NCI-H2081 (cell line): Measurements from ENCODE around the gene KAT7.

Experiments used
- DNase-seq, 2 experiments: peaks; one replicate each; lab custom pipeline; 2025; lab: John Stamatoyannopoulos, UW

The KAT7 gene

DNA sequence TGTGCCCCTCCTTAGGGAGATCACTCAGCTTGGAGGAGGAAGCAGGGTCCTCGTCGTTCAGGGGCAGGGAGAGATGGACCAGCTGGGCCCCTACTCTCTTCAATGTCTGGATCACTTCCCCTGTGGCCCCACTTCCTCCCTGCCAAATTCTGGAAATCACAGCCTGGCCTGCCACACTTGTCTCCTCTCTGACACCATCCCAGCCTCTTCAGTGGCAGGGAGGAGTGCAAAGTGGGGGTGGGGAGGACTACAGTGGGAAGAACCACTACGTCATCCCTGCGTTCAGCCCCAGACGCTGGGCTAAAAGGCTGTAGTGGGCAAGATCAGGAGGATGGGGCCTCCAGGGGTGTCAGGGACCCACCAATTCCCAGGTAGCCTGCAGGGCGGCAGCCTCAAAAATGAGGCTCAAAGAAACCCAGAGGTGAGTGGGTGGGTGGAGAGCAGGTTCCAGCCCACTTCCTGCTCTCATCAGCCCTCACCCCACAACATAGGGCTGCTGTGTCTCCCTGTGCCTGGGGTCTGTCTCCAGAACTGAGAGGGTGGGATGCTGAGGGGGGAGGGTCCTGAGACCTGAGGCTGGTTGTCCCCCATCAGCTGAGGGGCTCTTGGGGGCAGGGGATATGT lies 84.4 kb downstream of the KAT7 start:
- DNase-seq = no peak

DNA sequence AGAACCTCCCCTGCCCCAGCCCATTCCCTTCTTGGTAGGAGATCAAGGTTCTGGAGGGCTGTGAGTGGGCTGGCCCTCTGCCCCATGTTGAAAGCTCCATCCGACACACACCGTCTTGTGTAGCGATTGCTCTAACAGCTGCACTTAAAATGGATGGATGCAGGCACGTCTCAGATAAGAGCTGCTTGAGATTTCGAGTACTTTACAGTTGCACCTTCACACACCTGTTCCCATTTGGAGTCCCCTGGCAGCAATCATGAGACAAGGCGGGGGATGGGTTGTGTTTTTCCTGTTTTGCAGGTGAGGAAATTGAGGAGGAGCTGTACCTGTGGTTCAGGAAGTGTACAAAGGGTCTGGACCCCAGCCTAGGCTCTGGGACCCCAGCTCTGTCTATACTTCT lies 85.0 kb downstream of the KAT7 start:
- no peak for DNase-seq

DNA sequence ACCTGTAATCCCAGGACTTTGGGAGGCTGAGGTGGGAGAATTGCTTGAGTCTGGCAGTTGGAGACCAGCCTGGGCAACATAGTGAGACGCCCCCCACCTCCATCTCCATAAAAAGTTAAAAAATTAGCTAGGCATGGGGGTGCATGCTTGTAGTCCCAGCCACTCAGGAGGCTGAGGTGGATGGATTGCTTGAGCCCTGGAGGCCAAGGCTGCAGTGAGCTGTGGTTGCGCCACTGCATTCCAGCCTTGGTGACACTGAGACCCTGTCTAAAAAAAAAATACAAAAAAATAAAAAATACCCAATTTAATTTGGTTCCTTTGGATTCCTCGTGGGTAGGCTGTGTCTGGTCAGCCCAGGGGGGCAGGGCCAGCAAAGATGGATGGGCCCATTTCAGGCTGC lies 85.4 kb downstream of the KAT7 start:
- DNase-seq = no peak

DNA sequence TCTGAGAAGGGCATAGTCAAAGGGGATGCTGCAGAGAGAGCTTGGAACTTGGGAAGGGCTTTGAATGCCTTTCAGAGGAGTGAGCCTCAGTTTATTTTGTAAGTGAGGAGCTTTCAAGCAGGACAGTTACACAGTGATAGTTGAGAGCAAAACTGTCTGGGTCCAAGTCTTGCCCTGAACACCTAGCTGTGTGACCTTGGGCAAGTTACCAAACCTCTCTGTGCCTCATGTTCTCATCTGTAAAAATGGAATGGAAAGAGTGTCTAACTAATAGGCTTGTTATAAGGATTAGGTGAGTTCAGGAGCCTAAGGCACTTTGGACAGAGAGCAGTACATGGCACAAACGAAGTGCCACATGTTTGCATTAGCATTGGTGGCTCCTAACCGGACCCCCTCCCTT lies 86.4 kb downstream of the KAT7 start:
- no peak for DNase-seq

DNA sequence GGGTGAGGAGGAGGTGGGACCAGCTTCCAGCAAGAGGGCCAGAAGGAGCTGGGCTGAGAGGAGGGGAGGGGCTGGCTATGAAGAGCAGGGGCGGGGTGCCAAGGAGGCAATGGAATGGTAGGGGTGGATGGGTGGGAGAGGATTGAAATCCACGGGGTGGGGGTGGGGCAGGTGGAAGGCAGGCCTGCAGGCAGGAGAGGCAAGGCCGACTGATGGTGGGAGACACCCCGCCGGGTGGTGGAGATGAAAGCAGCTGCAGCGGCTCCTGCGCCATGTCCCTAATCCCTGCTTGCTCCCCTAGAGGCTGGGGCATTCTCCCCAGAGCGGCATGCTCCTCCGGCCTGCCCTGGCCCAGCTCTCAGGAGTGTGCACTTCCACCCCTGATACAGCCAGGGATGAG lies 87.2 kb downstream of the KAT7 start:
- no peak for DNase-seq

DNA sequence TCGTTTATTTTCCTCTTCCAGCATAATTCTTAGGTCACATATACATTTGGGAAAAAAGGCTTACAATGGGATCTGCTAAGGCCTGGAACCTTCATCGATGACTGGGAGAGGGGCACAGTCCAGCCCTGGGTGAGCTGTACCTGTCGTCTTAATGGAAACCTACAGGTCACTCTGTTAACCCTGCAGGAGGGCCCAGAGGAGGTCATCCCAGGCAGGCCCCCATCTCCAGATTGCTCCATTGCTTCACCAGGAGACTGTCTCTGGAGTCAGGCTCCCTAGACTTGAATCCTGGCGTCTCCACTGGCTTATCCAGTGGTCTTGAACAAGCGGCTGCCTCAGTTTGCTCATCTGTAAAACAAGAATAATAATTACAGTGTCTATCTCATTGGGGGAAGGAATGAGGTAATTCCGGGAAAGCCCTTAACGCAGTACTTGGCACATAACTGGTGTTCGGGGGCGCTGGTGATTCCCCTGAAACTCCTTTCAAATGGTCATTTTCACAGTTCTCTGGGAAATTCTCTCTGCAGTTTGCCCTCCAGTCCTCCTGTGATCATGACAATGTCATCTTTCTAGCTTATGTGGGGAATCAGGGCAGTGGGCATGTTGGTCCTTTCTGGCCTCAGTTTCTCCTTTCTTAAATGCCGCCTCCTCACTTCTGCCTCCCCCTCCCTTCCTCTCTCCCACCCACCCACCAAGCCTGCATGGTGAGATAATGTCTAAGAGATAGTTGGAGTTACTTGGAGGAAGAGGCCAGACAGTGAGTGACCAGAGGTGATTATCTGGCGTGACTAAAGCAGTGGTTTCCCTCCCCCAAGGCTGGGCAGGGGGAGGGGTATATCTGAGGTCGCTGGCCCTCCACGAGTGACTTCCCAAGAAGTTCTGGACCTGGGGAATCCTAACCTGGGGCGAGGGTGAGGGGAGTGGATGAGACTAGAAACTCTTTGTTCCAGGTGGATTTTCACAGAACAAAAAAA lies 90.7 kb downstream of the KAT7 start:
- no peak for DNase-seq

DNA sequence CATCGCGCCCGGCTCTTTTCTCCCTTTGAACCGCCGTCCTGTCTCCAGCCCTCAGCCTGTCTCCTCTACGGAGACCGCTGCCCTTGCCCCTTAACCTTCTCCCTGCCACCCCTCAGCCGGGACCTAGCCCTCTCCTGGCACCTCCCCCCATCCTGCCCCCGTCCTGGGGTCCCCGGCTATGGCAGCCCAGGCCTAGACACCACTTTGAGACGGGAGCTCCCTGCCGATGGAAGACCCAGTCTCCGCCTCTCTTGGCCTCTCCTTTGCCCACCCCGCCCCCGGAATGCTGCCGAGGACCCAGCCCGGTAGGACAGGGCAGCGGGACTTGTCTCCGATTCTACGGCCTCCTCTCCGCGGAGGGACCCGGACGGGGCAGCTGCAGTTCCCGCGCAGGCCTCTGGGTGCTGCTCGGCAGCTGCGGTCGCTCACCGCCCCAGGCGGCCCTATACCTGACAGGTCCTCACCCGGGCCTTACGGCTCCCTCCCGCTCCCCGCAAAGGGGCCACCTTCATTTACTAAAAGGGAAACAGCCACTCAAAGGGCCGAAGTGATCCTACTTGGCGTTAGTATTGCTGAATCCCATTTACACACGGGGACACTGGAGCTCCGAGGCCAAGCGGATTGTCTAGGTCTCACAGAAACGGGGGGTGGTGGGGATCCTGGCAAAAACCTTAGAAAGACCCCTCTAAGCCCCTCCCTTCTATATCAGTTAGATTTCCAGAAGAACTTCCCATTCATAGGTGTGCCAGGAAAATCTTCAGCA lies 92.0 kb downstream of the KAT7 start:
- DNase-seq = peak; percentile 46 to 76

DNA sequence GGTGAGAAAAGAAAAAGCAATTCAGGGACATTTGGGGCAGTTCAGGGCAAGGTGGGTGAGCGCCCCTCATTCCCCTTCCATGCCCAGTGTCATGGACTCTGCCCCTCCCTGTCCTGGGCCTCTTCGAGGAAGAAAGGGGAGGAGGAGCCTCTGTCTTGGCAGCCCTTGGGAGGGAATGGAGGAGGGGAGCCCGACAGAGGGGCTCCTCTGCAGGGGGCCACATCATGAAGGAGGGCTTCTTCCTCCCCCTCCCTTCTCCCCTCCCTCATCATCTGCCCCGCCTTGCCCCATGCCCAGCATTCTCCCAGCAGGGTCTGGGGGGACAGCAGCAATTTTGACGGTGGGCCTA lies 92.5 kb downstream of the KAT7 start:
- DNase-seq = no peak

DNA sequence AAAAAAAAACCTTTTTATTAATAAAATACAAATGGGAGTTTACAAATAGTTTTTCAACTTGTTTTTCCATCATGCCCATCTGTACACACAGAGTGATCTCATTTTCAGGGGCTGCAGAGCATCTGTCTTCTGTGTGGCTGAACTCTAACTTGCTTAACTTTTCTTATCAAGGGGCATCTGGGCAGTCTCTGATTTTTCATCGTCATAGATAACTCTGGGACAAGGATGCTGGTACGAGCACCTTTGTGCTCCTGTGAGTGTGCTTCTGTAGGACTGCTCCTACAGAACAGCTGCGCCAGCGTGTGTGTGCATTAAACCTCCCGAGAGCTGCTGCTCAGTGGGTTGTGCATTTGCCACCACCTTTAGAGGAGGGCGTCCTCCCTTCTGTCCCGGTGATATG lies 94.0 kb downstream of the KAT7 start:
- no peak for DNase-seq
